ENCODE results near the gene MRPL41.

GRCh38 chr9:137555179-137555578 is 3.5 kb downstream of the MRPL41 start:
- TF ChIP-seq CTCF (IDR thresholded peaks at IDR 0.05) (no peak), POLR2A (IDR thresholded peaks at IDR 0.05) (no peak)
